Smooth muscle cell (in vitro differentiated cells): ENCODE measurements around the gene UPK1A. TPM values are rescaled to one million over a fixed set of nuclear protein-coding genes. Genes with fewer than 3 reads are reported as not detected.
"Not testable (repeated sequence)": the region's sequence is repeated elsewhere in the genome, so short reads cannot be mapped to it uniquely, and the experiment has no call there.

Experiments used
- DNase-seq: peaks from one replicate; lab custom pipeline; 2025; ENCODE audit not compliant: unreplicated experiment; lab: John Stamatoyannopoulos, UW
- H2AFZ ChIP-seq: fragments of 200-600 bp; sonication (generic); 2 replicates; pipeline ENCODE4 v1.6.0; 2016; ENCODE audit warnings: antibody characterized with exemption, low read depth, mild to moderate bottlenecking
- H3F3A ChIP-seq: fragments of 200-600 bp; sonication (generic); 2 replicates; pipeline ENCODE4 v1.6.0; 2017; ENCODE audit warnings: antibody characterized with exemption, low read depth
- H3K27ac ChIP-seq: fragments of 200-600 bp; sonication (generic); 2 replicates; pipeline ENCODE4 v1.5.1; 2016; ENCODE audit warnings: low read depth, mild to moderate bottlenecking
- H3K27me3 ChIP-seq: fragments of 200-600 bp; sonication (generic); 2 replicates; pipeline ENCODE4 v1.6.1; 2016; ENCODE audit warnings: low read depth, mild to moderate bottlenecking
- H3K36me3 ChIP-seq: fragments of 200-600 bp; sonication (generic); 2 replicates; pipeline ENCODE4 v1.5.1; 2016; ENCODE audit warnings: low read depth
- H3K4me1 ChIP-seq: fragments of 200-600 bp; sonication (generic); 2 replicates; pipeline ENCODE4 v1.5.1; 2016; ENCODE audit warnings: low read depth
- H3K4me2 ChIP-seq: fragments of 200-600 bp; sonication (generic); 2 replicates; pipeline ENCODE4 v1.6.0; 2016; ENCODE audit warnings: mild to moderate bottlenecking
- H3K4me3 ChIP-seq: fragments of 200-600 bp; sonication (generic); 2 replicates; pipeline ENCODE4 v1.5.1; 2016; ENCODE audit warnings: mild to moderate bottlenecking
- H3K79me2 ChIP-seq: fragments of 200-600 bp; sonication (generic); 2 replicates; pipeline ENCODE4 v1.6.0; 2016; ENCODE audit warnings: low read depth, mild to moderate bottlenecking
- H3K9ac ChIP-seq: fragments of 200-600 bp; sonication (generic); 2 replicates; pipeline ENCODE4 v1.6.0; 2016; ENCODE audit warnings: low read depth
- H3K9me3 ChIP-seq: fragments of 200-600 bp; sonication (generic); replicated peaks from 2 replicates; pipeline ENCODE4 v1.5.1; 2016; ENCODE audit warnings: low read depth
- H4K20me1 ChIP-seq: fragments of 200-600 bp; sonication (generic); 2 replicates; pipeline ENCODE4 v1.6.0; 2016; ENCODE audit warnings: low read depth
- WGBS: methylation state at CpG from one replicate; pipeline ENCODE4 v1.1.7; 2016; ENCODE audit warnings: low lambda C conversion rate; 5-methylcytosine and 5-hydroxymethylcytosine counted together
- polyA plus RNA-seq: library from polyadenylated mRNA; unstranded; fragments of >200 nt; fragmentation: Nextera tagmentation; extraction: Ambion mirVana; gene quantifications from 2 replicates; pipeline ENCODE4 v1.2.1, GENCODE V29; 2016
- total RNA-seq: library from RNA; depleted of rRNA; stranded (reverse); fragments of >200 nt; gene quantifications from 2 replicates; pipeline ENCODE4 v1.2.3, GENCODE V29; 2014
- TF ChIP-seq, protein P1 (sequence below): fragments of 200-600 bp; sonication (generic); IDR thresholded peaks from 2 replicates; pipeline ENCODE4 v1.5.1; 2017; ENCODE audit warnings: borderline replicate concordance, mild to moderate bottlenecking, antibody characterized with exemption; ENCODE audit not compliant: insufficient read depth, poor library complexity, severe bottlenecking

Gene UPK1A
- total and polyA plus RNA-seq, 2 experiments from 2014 or later = 1.0 to 4.2 TPM

DNA sequence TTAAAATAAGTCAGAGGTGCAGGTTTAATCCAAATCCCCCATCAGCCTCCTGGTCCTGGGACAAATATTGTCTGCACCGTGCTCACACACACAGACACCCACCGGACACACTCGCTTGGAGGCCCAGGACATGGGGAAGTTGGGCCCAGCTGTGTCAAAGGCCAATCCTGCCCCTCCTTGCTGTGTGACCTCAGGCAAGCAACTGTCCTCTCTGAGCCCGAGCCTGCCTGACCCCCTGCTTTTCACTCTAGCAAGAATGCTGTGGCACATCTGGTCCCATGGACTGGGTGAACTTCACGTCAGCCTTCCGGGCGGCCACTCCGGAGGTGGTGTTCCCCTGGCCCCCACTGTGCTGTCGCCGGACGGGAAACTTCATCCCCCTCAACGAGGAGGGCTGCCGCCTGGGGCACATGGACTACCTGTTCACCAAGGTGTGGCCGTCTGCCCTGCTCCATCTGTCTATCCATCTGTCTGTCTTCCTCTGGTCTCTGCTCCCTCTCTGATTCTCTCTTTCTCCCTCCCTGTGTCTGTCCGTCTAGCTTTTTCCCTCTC is 9.3 kb downstream of the UPK1A start:
- H3K4me3 ChIP-seq = no peak overlapping the region
- TF ChIP-seq, protein P1, sequence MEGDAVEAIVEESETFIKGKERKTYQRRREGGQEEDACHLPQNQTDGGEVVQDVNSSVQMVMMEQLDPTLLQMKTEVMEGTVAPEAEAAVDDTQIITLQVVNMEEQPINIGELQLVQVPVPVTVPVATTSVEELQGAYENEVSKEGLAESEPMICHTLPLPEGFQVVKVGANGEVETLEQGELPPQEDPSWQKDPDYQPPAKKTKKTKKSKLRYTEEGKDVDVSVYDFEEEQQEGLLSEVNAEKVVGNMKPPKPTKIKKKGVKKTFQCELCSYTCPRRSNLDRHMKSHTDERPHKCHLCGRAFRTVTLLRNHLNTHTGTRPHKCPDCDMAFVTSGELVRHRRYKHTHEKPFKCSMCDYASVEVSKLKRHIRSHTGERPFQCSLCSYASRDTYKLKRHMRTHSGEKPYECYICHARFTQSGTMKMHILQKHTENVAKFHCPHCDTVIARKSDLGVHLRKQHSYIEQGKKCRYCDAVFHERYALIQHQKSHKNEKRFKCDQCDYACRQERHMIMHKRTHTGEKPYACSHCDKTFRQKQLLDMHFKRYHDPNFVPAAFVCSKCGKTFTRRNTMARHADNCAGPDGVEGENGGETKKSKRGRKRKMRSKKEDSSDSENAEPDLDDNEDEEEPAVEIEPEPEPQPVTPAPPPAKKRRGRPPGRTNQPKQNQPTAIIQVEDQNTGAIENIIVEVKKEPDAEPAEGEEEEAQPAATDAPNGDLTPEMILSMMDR = no peak
- H4K20me1 ChIP-seq = no peaks in the 10 kb centered on the region
- no peaks in the 10 kb centered on the region for H3K79me2 ChIP-seq
- no peak overlapping the region for H3K9ac ChIP-seq
- H3F3A ChIP-seq = no peaks in the 10 kb centered on the region
- H3K27me3 ChIP-seq = no peaks in the 10 kb centered on the region
- H3K36me3 ChIP-seq = no peaks in the 10 kb centered on the region
- no peak overlapping the region for H3K4me2 ChIP-seq
- no peaks in the 10 kb centered on the region for H3K4me1 ChIP-seq
- no peak overlapping the region for H2AFZ ChIP-seq
- 90% methylated on average over 15 of the region's 15 CpGs for WGBS
- H3K9me3 ChIP-seq = no peaks in the 10 kb centered on the region
- DNase-seq = no peak
- H3K27ac ChIP-seq = no peak overlapping the region

DNA sequence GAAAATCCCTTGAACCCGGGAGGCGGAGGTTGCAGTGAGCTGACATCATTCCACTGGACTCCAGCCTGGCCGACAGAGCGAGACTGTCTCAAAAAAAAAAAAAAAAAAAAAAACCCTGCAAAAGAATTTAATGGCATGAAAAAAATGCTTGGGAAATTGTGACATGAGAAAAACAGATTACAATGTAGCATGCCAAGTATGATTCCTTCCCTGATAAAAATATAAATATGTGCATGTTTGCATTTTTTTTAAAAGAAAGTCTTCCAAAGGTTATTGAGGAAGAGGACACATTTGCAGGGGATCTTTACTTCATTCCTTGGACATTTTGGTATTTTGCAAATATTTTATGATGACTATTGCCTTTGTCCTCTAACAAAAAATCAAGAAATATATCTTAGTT is 23.5 kb downstream of the UPK1A start:
- Histone ChIP-seq H3K27ac (no peak overlapping the region), H3F3A (no peaks in the 10 kb centered on the region), H3K9me3 (no peaks in the 10 kb centered on the region), H3K79me2 (no peaks in the 10 kb centered on the region), H3K36me3 (no peaks in the 10 kb centered on the region), H3K9ac (no peak overlapping the region), H3K4me3 (no peak overlapping the region), H3K27me3 (no peaks in the 10 kb centered on the region), H3K4me2 (no peak overlapping the region), H2AFZ (no peak overlapping the region), H3K4me1 (no peaks in the 10 kb centered on the region), H4K20me1 (no peaks in the 10 kb centered on the region)
- TF ChIP-seq, protein P1 = no peak
- DNase-seq = no peak
- WGBS = 84% methylated on average over 4 of the region's 4 CpGs

DNA sequence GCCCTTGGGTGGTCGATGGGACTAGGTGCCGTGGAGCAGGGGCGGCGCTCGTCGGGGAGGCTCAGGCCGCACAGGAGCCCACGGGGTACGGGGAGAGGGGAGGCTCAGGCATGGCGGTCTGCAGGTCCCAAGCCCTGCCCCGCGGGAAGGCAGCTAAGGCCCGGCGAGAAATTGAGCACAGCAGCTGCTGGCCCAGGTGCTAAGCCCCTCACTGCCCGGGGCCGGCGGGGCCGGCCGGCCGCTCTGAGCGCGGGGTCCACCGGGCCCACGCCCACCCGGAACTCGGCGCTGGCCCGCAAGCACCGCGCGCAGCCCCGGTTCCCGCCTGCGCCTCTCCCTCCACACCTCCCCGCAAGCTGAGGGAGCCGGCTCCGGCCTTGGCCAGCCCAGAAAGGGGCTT is 24.8 kb downstream of the UPK1A start:
- not testable (repeated sequence) for H4K20me1 ChIP-seq, H3K36me3 ChIP-seq, H3K9me3 ChIP-seq, H3K27me3 ChIP-seq, H3K27ac ChIP-seq, H3K4me1 ChIP-seq, DNase-seq, H2AFZ ChIP-seq, H3F3A ChIP-seq, H3K4me3 ChIP-seq, H3K4me2 ChIP-seq, H3K79me2 ChIP-seq, H3K9ac ChIP-seq
- 95% methylated on average over 36 of the region's 37 CpGs for WGBS

DNA sequence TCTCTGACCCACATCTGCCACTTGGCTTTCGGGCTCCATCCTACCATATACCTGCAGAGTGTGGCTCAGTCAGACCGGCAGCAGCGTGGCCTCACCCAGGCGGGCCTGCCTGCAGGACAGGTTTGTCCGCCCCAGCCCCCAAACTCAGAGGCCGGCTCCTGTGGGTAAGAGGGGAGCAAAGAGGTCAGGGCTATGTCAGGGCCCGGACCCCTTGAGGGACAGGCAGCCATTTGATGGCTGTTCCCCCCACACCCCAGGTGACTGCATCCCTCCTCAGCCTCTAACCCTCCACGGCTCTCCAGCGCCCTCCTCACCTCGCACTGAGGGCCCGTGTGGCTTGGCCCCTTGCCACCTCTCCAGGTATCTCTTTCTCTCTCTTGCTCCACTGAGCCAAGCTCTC is 25.7 kb downstream of the UPK1A start:
- no peaks in the 10 kb centered on the region for H3K36me3 ChIP-seq
- 82% methylated on average over 10 of the region's 11 CpGs for WGBS
- TF ChIP-seq, protein P1 = no peak

More for the DNA sequence above, 25.7 kb downstream of the UPK1A start:
- no peaks in the 10 kb centered on the region for H3K4me1 ChIP-seq
- no peaks in the 10 kb centered on the region for H3K27me3 ChIP-seq
- H3K4me3 ChIP-seq = no peak overlapping the region
- H3K9me3 ChIP-seq = no peaks in the 10 kb centered on the region
- no peak overlapping the region for H3K4me2 ChIP-seq
- H3K79me2 ChIP-seq = no peaks in the 10 kb centered on the region
- DNase-seq = no peak
- no peaks in the 10 kb centered on the region for H3F3A ChIP-seq
- no peaks in the 10 kb centered on the region for H4K20me1 ChIP-seq
- no peak overlapping the region for H2AFZ ChIP-seq
- H3K27ac ChIP-seq = no peak overlapping the region
- no peak overlapping the region for H3K9ac ChIP-seq
